Esophagus muscularis mucosa (tissue), 4 donors: Measurements from ENCODE around the gene ORC1. TPM values are rescaled to one million over a fixed set of nuclear protein-coding genes. Genes with fewer than 3 reads are reported as not detected.

Source experiments
- DNase-seq: peaks from one replicate; pipeline ENCODE4 v3.0.0-alpha.2; 2017; ENCODE audit errors: extremely low spot score
- H3K27ac ChIP-seq, 4 donors: fragments of 200-600 bp; sonication (generic); replicated peaks in 1 of 4; 1 replicate in 3 of 4; 2 replicates in 1 of 4; pipeline ENCODE4 v1.5.1; 2016 to 2019; ENCODE audit warnings: mild to moderate bottlenecking in 1 of 4
- H3K27me3 ChIP-seq, 4 donors: fragments of 200-600 bp; sonication (generic); one replicate each; pipeline versions ENCODE4 v1.5.1 to v1.6.0; 2016 to 2019
- H3K36me3 ChIP-seq, 4 donors: fragments of 200-600 bp; sonication (generic); one replicate each; pipeline ENCODE4 v1.5.1; 2016 to 2019
- H3K4me1 ChIP-seq, 4 donors: fragments of 200-600 bp; sonication (generic); one replicate each; pipeline ENCODE4 v1.5.1; 2016 to 2019
- H3K4me3 ChIP-seq, 4 donors: fragments of 200-600 bp; sonication (generic); 1 replicate in 2 of 4; 2 replicates in 2 of 4; pipeline ENCODE4 v1.5.1; 2016 to 2019; ENCODE audit warnings: mild to moderate bottlenecking in 4 of 4, moderate library complexity in 1 of 4
- H3K9me3 ChIP-seq, 4 donors: fragments of 200-600 bp; sonication (generic); 1 replicate in 3 of 4; 2 replicates in 1 of 4; pipeline ENCODE4 v1.5.1; 2016 to 2019
- CTCF ChIP-seq, 3 experiments: fragments of 200-600 bp in 2 of 3; fragments of 450-650 bp in 1 of 3; sonication (generic) in 2 of 3; IDR thresholded peaks; one replicate each; pipeline ENCODE4 v1.5.1; 2017 to 2019; ENCODE audit warnings: antibody characterized with exemption in 3 of 3, mild to moderate bottlenecking in 2 of 3, moderate library complexity in 1 of 3
- EP300 ChIP-seq: sonication (generic); formaldehyde crosslinking; IDR thresholded peaks from one replicate; pipeline ENCODE4 v1.6.1; 2017; ENCODE audit warnings: antibody characterized with exemption
- POLR2A ChIP-seq: fragments of 450-650 bp; IDR thresholded peaks from one replicate; pipeline ENCODE4 v1.6.1; 2017; ENCODE audit warnings: antibody characterized with exemption, moderate library complexity, mild to moderate bottlenecking, low read depth
- POLR2AphosphoS5 ChIP-seq, 2 donors: sonication (generic); formaldehyde crosslinking; IDR thresholded peaks; one replicate each; pipeline ENCODE4 v1.6.1; 2017; ENCODE audit warnings: antibody characterized with exemption in 2 of 2
- WGBS: methylation state at CpG from one replicate; pipeline ENCODE4 v1.1.5; 2018; 5-methylcytosine and 5-hydroxymethylcytosine counted together
- intact Hi-C: fragments of 100-400 bp; cut with DNase I; formaldehyde crosslinking; loops from one replicate; pipeline ENCODE4 v1.15.1; 2023
- total RNA-seq, 4 donors: library from RNA; depleted of rRNA; stranded (reverse); fragments of >200 nt; gene quantifications; one replicate each; pipeline versions ENCODE4 v1.1.0 to v1.2.1, GENCODE V29; 2016

The ORC1 gene
- total RNA-seq, 4 donors from 2014 or later = 0.17 to 1.2 (median 0.33) TPM

GRCh38 chr1:52364235-52364839 lies 39.9 kb downstream of the ORC1 start:
- Histone ChIP-seq H3K27ac (peak overlapping the region in 3 of 4 donors; percentile 92 to 95 (median 94)), H3K36me3 (peaks cover 27 to 48% (median 40%) of the 10 kb centered on the region in 4 donors), H3K9me3 (no peaks in the 10 kb centered on the region), H3K27me3 (no peaks in the 10 kb centered on the region), H3K4me3 (no peak overlapping the region), H3K4me1 (peaks cover 11 to 38% (median 26%) of the 10 kb centered on the region in 4 donors)
- no peak for TF ChIP-seq CTCF (IDR thresholded peaks at IDR 0.05)
- TF ChIP-seq EP300 = no peak
- TF ChIP-seq POLR2AphosphoS5 (IDR thresholded peaks at IDR 0.05) = no peak
- no peak for TF ChIP-seq POLR2A
- DNase-seq = no peak
- intact Hi-C loops = no loop called here
- WGBS = 94% methylated on average over 5 of the region's 5 CpGs

- Histone ChIP-seq H3K36me3 (peaks cover 64 to 85% (median 77%) of the 10 kb centered on the region in 4 donors), H3K9me3 (no peaks in the 10 kb centered on the region), H3K27ac (no peak overlapping the region), H3K4me1 (peaks cover 8 to 19% (median 16%) of the 10 kb centered on the region in 4 donors), H3K27me3 (no peaks in the 10 kb centered on the region), H3K4me3 (no peak overlapping the region)
- intact Hi-C loops = no loop called here
- no peak for DNase-seq
- TF ChIP-seq POLR2A (no peak), POLR2AphosphoS5 (IDR thresholded peaks at IDR 0.05) (no peak), EP300 (no peak), CTCF (IDR thresholded peaks at IDR 0.05) (no peak)
- WGBS = 96% methylated on average over 3 of the region's 7 CpGs
Observed at GRCh38 chr1:52360595-52360968, 43.6 kb downstream of the ORC1 start.

GRCh38 chr1:52359676-52360594 lies 44.3 kb downstream of the ORC1 start:
- Histone ChIP-seq H3K36me3 (peaks cover 70 to 92% (median 84%) of the 10 kb centered on the region in 4 donors), H3K27ac (no peak overlapping the region), H3K9me3 (no peaks in the 10 kb centered on the region), H3K4me1 (peaks cover 5 to 12% (median 11%) of the 10 kb centered on the region in 4 donors), H3K27me3 (no peaks in the 10 kb centered on the region), H3K4me3 (no peak overlapping the region)
- DNase-seq = no peak
- 95% methylated on average over 21 of the region's 24 CpGs for WGBS
- intact Hi-C loops = no loop called here
- TF ChIP-seq EP300 (no peak), POLR2A (no peak), POLR2AphosphoS5 (IDR thresholded peaks at IDR 0.05) (no peak), CTCF (IDR thresholded peaks at IDR 0.05) (no peak)

- no peak for TF ChIP-seq POLR2AphosphoS5 (IDR thresholded peaks at IDR 0.05)
- no peak for TF ChIP-seq EP300
- TF ChIP-seq CTCF (IDR thresholded peaks at IDR 0.05) = no peak
- TF ChIP-seq POLR2A = no peak
- peaks cover 0 to 3% (median 1%) of the 10 kb centered on the region in 4 donors for H3K4me1 ChIP-seq
- H3K4me3 ChIP-seq = no peak overlapping the region
- H3K9me3 ChIP-seq = no peaks in the 10 kb centered on the region
- H3K36me3 ChIP-seq = peaks cover 79 to 100% (median 92%) of the 10 kb centered on the region in 4 donors
- intact Hi-C loops = no loop called here
- DNase-seq = no peak
- 100% methylated on average over 7 of the region's 18 CpGs for WGBS
- no peaks in the 10 kb centered on the region for H3K27me3 ChIP-seq
- no peak overlapping the region for H3K27ac ChIP-seq
Observed at GRCh38 chr1:52358851-52359497, 45.2 kb downstream of the ORC1 start.
